Dedifferentiated amniotic fluid mesenchymal stem cell (primary cell): ENCODE data around the gene ADAM23.
"Not testable (repeated sequence)": the region's sequence is repeated elsewhere in the genome, so short reads cannot be mapped to it uniquely, and the experiment has no call there.

ENCODE experiments used
- DNase-seq: peaks from one replicate; pipeline ENCODE4 v3.0.0-alpha.2; 2016; ENCODE audit errors: extremely low spot score

Gene ADAM23

GRCh38 chr2:206442833-206443734 lies at the start of gene ADAM23:
Gene ADAM23 (plus strand): TSS chr2:206443532. CDS start chr2:206443867, 335 bp downstream.
- peak; percentile 44 for DNase-seq

GRCh38 chr2:206396211-206396610 lies 47.1 kb upstream of the ADAM23 start:
- DNase-seq: no peak

- not testable (repeated sequence) for DNase-seq
These were observed 40.3 kb upstream of the ADAM23 start for GRCh38 chr2:206402956-206403569.

GRCh38 chr2:206408323-206409320 lies 34.7 kb upstream of the ADAM23 start:
- DNase-seq: no peak

- DNase-seq: no peak
These were observed 32.6 kb upstream of the ADAM23 start for GRCh38 chr2:206410714-206411113.

- no peak for DNase-seq
These were observed 27.6 kb upstream of the ADAM23 start for GRCh38 chr2:206415618-206416243.

GRCh38 chr2:206418968-206419367 lies 24.4 kb upstream of the ADAM23 start:
- no peak for DNase-seq

- DNase-seq: no peak
These were observed 22.6 kb upstream of the ADAM23 start for GRCh38 chr2:206420721-206421120.

- no peak for DNase-seq
These were observed 20.8 kb upstream of the ADAM23 start for GRCh38 chr2:206422493-206422892.

- no peak for DNase-seq
These were observed 20.2 kb upstream of the ADAM23 start for GRCh38 chr2:206423147-206423546.

GRCh38 chr2:206424134-206424533 lies 19.2 kb upstream of the ADAM23 start:
- DNase-seq: no peak

- no peak for DNase-seq
These were observed 14.5 kb upstream of the ADAM23 start for GRCh38 chr2:206428783-206429182.

GRCh38 chr2:206430452-206430851 lies 12.9 kb upstream of the ADAM23 start:
- no peak for DNase-seq

GRCh38 chr2:206431439-206431838 lies 11.9 kb upstream of the ADAM23 start:
- DNase-seq: no peak

- no peak for DNase-seq
These were observed 10.9 kb upstream of the ADAM23 start for GRCh38 chr2:206432193-206433082.

GRCh38 chr2:206433190-206433589 lies 10.1 kb upstream of the ADAM23 start:
- DNase-seq: no peak

GRCh38 chr2:206433686-206434085 lies 9.6 kb upstream of the ADAM23 start:
- no peak for DNase-seq

GRCh38 chr2:206435742-206436141 lies 7.6 kb upstream of the ADAM23 start:
- DNase-seq: no peak

- no peak for DNase-seq
These were observed 5.1 kb upstream of the ADAM23 start for GRCh38 chr2:206438196-206438724.

GRCh38 chr2:206442474-206442832 lies 879 bp upstream of the ADAM23 start:
- DNase-seq: no peak
